HCT116 (cell line): Measurements from ENCODE around the gene NOX3. TPM values are rescaled to one million over a fixed set of nuclear protein-coding genes. Genes with fewer than 3 reads are reported as not detected.

ENCODE experiments used
- ATAC-seq: fragments of 200-7000 bp; cut with Tn5 transposase; 2 replicates; pipeline ENCODE4 v1.9.1; 2020; ENCODE audit warnings: mild to moderate bottlenecking, moderate library complexity
- BruUV-seq: library from RNA; stranded (reverse); fragments of 400-500 nt; replicated peaks from 2 replicates; lab custom pipeline; 2021; lab: Mats Ljungman, UMichigan
- CTCF ChIA-PET: fragments of 300-600 bp; sonication (Branson Sonifier 250); formaldehyde crosslinking; loops from one replicate; lab custom pipeline; 2021; ENCODE audit warnings: antibody characterized with exemption; lab: Charles Lee
- POLR2A ChIA-PET: fragments of 300-600, 350-600 bp; sonication (Branson Sonifier 250); formaldehyde crosslinking; loops from one replicate; lab custom pipeline; 2021; ENCODE audit warnings: antibody characterized with exemption; lab: Charles Lee
- RAD21 ChIA-PET, 2 experiments: fragments of 300-600 bp; sonication (Branson Sonifier 250); formaldehyde crosslinking; loops; one replicate each; lab custom pipeline; 2023; ENCODE audit warnings: low total read pairs in 2 of 2; ENCODE audit not compliant: uncharacterized antibody in 2 of 2, unreplicated experiment in 2 of 2, low non-redundant PET in 1 of 2; lab: Charles Lee
- DNase-seq: peaks from one replicate; pipeline ENCODE4 v3.0.0-alpha.2; 2010; ENCODE audit warnings: low read depth, low spot score
- H2AFZ ChIP-seq: fragments of 200-600 bp; shearing (Covaris generic), sonication (generic); 2 replicates; pipeline ENCODE4 v1.6.1; 2017; ENCODE audit warnings: low read depth, mixed run types, mixed read lengths, antibody characterized with exemption, low read length; ENCODE audit not compliant: poor library complexity, severe bottlenecking
- H3K27ac ChIP-seq: 2 replicates; pipeline ENCODE4 v1.5.1; 2012; ENCODE audit warnings: low read depth, low read length
- H3K27me3 ChIP-seq: fragments of 200-600 bp; sonication (generic); 2 replicates; pipeline ENCODE4 v1.6.1; 2016; ENCODE audit warnings: mixed run types, low read length, mixed read lengths; ENCODE audit not compliant: insufficient read depth
- H3K36me3 ChIP-seq, 2 experiments: fragments of 200-500 bp in 1 of 2; fragments of 200-600 bp in 1 of 2; sonication (Bioruptor generic) in 1 of 2; sonication (generic) in 1 of 2; 2 replicates each; pipeline versions ENCODE4 v1.5.1 to v1.6.1; 2014 to 2016; ENCODE audit warnings: low read length in 2 of 2, inconsistent platforms in 1 of 2, mixed read lengths in 1 of 2, mixed run types in 1 of 2; ENCODE audit not compliant: insufficient read depth in 2 of 2, control insufficient read depth in 1 of 2
- H3K4me1 ChIP-seq, 2 experiments: fragments of 200-600 bp in 1 of 2; sonication (generic) in 1 of 2; 2 replicates each; pipeline versions ENCODE4 v1.5.1 to v1.6.1; 2012 to 2017; ENCODE audit warnings: low read length in 2 of 2, inconsistent platforms in 1 of 2, mild to moderate bottlenecking in 1 of 2, mixed read lengths in 1 of 2, mixed run types in 1 of 2, moderate library complexity in 1 of 2; ENCODE audit not compliant: insufficient read depth in 2 of 2, control insufficient read depth in 1 of 2
- H3K4me2 ChIP-seq: fragments of 200-600 bp; sonication (generic); 2 replicates; pipeline ENCODE4 v1.6.1; 2017; ENCODE audit warnings: mixed run types, low read length, mixed read lengths
- H3K4me3 ChIP-seq, 2 experiments: fragments of 200-600 bp in 1 of 2; sonication (generic) in 1 of 2; replicated peaks in 1 of 2; 2 replicates each; pipeline ENCODE4 v1.5.1; 2011 to 2016; ENCODE audit warnings: low read length in 2 of 2, control low read depth in 1 of 2, low read depth in 1 of 2, mild to moderate bottlenecking in 1 of 2, mixed read lengths in 1 of 2, mixed run types in 1 of 2
- H3K79me2 ChIP-seq: fragments of 200-600 bp; sonication (generic); 2 replicates; pipeline ENCODE4 v1.6.1; 2017; ENCODE audit warnings: mild to moderate bottlenecking, mixed run types, low read length, moderate library complexity, mixed read lengths; ENCODE audit not compliant: insufficient read depth
- H3K9ac ChIP-seq: fragments of 200-600 bp; sonication (generic); 2 replicates; pipeline ENCODE4 v1.6.1; 2016; ENCODE audit warnings: low read length, mixed read lengths
- H3K9me2 ChIP-seq: fragments of 200-600 bp; sonication (generic), shearing (Covaris generic); 2 replicates; pipeline ENCODE4 v1.6.1; 2017; ENCODE audit warnings: mixed run types, mild to moderate bottlenecking, moderate library complexity; ENCODE audit not compliant: insufficient read depth
- H3K9me3 ChIP-seq, 2 experiments: fragments of 200-500 bp in 1 of 2; fragments of 200-600 bp in 1 of 2; sonication (Bioruptor generic) in 1 of 2; sonication (generic) in 1 of 2; 2 replicates each; pipeline ENCODE4 v1.6.1; 2014 to 2017; ENCODE audit warnings: low read length in 2 of 2, mixed read lengths in 2 of 2, inconsistent platforms in 1 of 2, low read depth in 1 of 2, mild to moderate bottlenecking in 1 of 2, mixed run types in 1 of 2, moderate library complexity in 1 of 2; ENCODE audit not compliant: control insufficient read depth in 1 of 2, insufficient read depth in 1 of 2
- H4K20me1 ChIP-seq: fragments of 200-600 bp; sonication (generic), shearing (Covaris generic); 2 replicates; pipeline ENCODE4 v1.6.1; 2017; ENCODE audit warnings: mixed run types, mild to moderate bottlenecking, moderate library complexity; ENCODE audit not compliant: insufficient read depth
- ATF3 ChIP-seq: IDR thresholded peaks from 2 replicates; pipeline ENCODE4 v1.6.1; 2012
- CBX3 ChIP-seq: IDR thresholded peaks from 2 replicates; pipeline ENCODE4 v1.6.1; 2012; ENCODE audit warnings: low read depth
- CTCF ChIP-seq, 3 experiments: fragments of 200-600 bp in 1 of 3; sonication (generic) in 1 of 3; IDR thresholded peaks in 2 of 3; conservative IDR thresholded peaks in 1 of 3; 2 replicates each; pipeline ENCODE4 v1.5.1; 2012 to 2017; ENCODE audit warnings: low read depth in 2 of 3, low read length in 2 of 3, antibody characterized with exemption in 1 of 3, borderline replicate concordance in 1 of 3, control low read depth in 1 of 3, mild to moderate bottlenecking in 1 of 3, mixed read lengths in 1 of 3, mixed run types in 1 of 3, moderate library complexity in 1 of 3; ENCODE audit not compliant: insufficient read depth in 1 of 3
- EGR1 ChIP-seq: IDR thresholded peaks from 2 replicates; pipeline ENCODE4 v1.6.1; 2012; ENCODE audit warnings: low read depth
- ELF1 ChIP-seq: IDR thresholded peaks from 2 replicates; pipeline ENCODE4 v1.6.1; 2012; ENCODE audit warnings: low read depth, borderline replicate concordance
- EZH2 ChIP-seq: fragments of 200-600 bp; sonication (generic); IDR thresholded peaks from 2 replicates; pipeline ENCODE4 v1.6.1; 2017; ENCODE audit warnings: antibody characterized with exemption, mixed run types
- EZH2phosphoT487 ChIP-seq: fragments of 200-600 bp; IDR thresholded peaks from 2 replicates; pipeline ENCODE4 v1.6.1; 2018; ENCODE audit warnings: antibody characterized with exemption, borderline replicate concordance
- FOSL1 ChIP-seq: IDR thresholded peaks from 2 replicates; pipeline ENCODE4 v1.6.1; 2012; ENCODE audit warnings: low read depth
- POLR2A ChIP-seq: IDR thresholded peaks from 2 replicates; pipeline ENCODE4 v1.7.0; 2011; ENCODE audit warnings: borderline replicate concordance; ENCODE audit not compliant: insufficient read depth, insufficient read length; ENCODE audit errors: extremely low read depth
- POLR2AphosphoS5 ChIP-seq: IDR thresholded peaks from 2 replicates; pipeline ENCODE4 v1.6.1; 2011; ENCODE audit warnings: mild to moderate bottlenecking, low read depth, low read length, moderate library complexity
- RAD21 ChIP-seq: IDR thresholded peaks from 2 replicates; pipeline ENCODE4 v1.6.1; 2012; ENCODE audit warnings: low read depth, mild to moderate bottlenecking
- REST ChIP-seq: IDR thresholded peaks from 2 replicates; pipeline ENCODE4 v1.6.1; 2012; ENCODE audit warnings: low read depth
- SIN3A ChIP-seq: IDR thresholded peaks from 2 replicates; pipeline ENCODE4 v1.6.1; 2012; ENCODE audit warnings: low read depth
- SP1 ChIP-seq: IDR thresholded peaks from 2 replicates; pipeline ENCODE4 v1.6.1; 2012; ENCODE audit warnings: low read depth
- SRF ChIP-seq: IDR thresholded peaks from 2 replicates; pipeline ENCODE4 v1.6.1; 2012; ENCODE audit warnings: low read depth
- TCF7L2 ChIP-seq: IDR thresholded peaks from 2 replicates; pipeline ENCODE4 v1.7.0; 2011; ENCODE audit warnings: borderline replicate concordance, inconsistent platforms; ENCODE audit not compliant: insufficient read depth, insufficient read length; ENCODE audit errors: extremely low read depth
- YY1 ChIP-seq: IDR thresholded peaks from 2 replicates; pipeline ENCODE4 v1.6.1; 2011; ENCODE audit warnings: low read length, low read depth, moderate library complexity, mild to moderate bottlenecking; ENCODE audit not compliant: insufficient replicate concordance; ENCODE audit errors: extremely low read depth
- ZBTB33 ChIP-seq: IDR thresholded peaks from 2 replicates; pipeline ENCODE4 v1.6.1; 2011; ENCODE audit warnings: mild to moderate bottlenecking, low read length, moderate library complexity; ENCODE audit not compliant: insufficient replicate concordance; ENCODE audit errors: extremely low read depth
- ZFX ChIP-seq: fragments of 450-650 bp; IDR thresholded peaks from 2 replicates; pipeline ENCODE4 v1.6.1; 2017
- ZNF274 ChIP-seq: fragments of 200-500 bp; sonication (Bioruptor generic); IDR thresholded peaks from 2 replicates; pipeline ENCODE4 v1.6.1; 2014; ENCODE audit warnings: mild to moderate bottlenecking, low read depth, low read length, inconsistent platforms
- intact Hi-C: fragments of 100-400 bp; cut with micrococcal nuclease; formaldehyde crosslinking; loops from 2 replicates; pipeline ENCODE4 v1.10.0; 2022
- total RNA-seq: library from RNA; stranded (reverse); gene quantifications from one replicate; pipeline ENCODE4 v1.2.1, GENCODE V29; 2021; ENCODE audit not compliant: unreplicated experiment

Gene NOX3
- total RNA-seq, 1 experiment from 2014 or later = not detected

- ChIA-PET CTCF (no interaction called here), RAD21 (no interaction called here), POLR2A (no interaction called here)
- H3K27ac ChIP-seq = no peak overlapping the region
- no peaks in the 10 kb centered on the region for H3K4me1 ChIP-seq
- no peaks in the 10 kb centered on the region for H3K27me3 ChIP-seq
- no peak for TF ChIP-seq FOSL1
- TF ChIP-seq EZH2phosphoT487 = no peak
- no peak for TF ChIP-seq SIN3A
- no peak for TF ChIP-seq TCF7L2
- no peak for TF ChIP-seq ATF3
- TF ChIP-seq EGR1 = no peak
- no peak for TF ChIP-seq RAD21
- no peak for TF ChIP-seq REST
- no peak for TF ChIP-seq POLR2A
- TF ChIP-seq ZBTB33 = no peak
- no peak for TF ChIP-seq ZNF274
- TF ChIP-seq YY1 = no peak
- TF ChIP-seq SRF = no peak
- no peak for TF ChIP-seq POLR2AphosphoS5
- TF ChIP-seq SP1 = no peak
- no peak for TF ChIP-seq CBX3
- no peak for TF ChIP-seq ZFX
- TF ChIP-seq CTCF (IDR thresholded peaks at IDR 0.05 in 2 of 3, conservative IDR thresholded peaks at IDR 0.05 in 1 of 3; ENCODE audit: borderline replicate concordance in 1 of 3, insufficient read depth in 1 of 3, low read depth in 2 of 3, low read length in 2 of 3) = no peak
- TF ChIP-seq ELF1 = no peak
- TF ChIP-seq EZH2 = no peak
- no peak overlapping the region for H3K4me3 ChIP-seq
- H2AFZ ChIP-seq = no peak overlapping the region
- H3K36me3 ChIP-seq = no peaks in the 10 kb centered on the region
- intact Hi-C loops = no loop called here
- no peaks in the 10 kb centered on the region for H3K9me3 ChIP-seq
- no peak overlapping the region for H3K9ac ChIP-seq
- H3K9me2 ChIP-seq = no peaks in the 10 kb centered on the region
- no peak overlapping the region for H3K4me2 ChIP-seq
- ATAC-seq (no peak), DNase-seq (no peak)
- no TSS peak for BruUV-seq
- no peaks in the 10 kb centered on the region for H3K79me2 ChIP-seq
- H4K20me1 ChIP-seq = no peaks in the 10 kb centered on the region
Observed at GRCh38 chr6:155504848-155505607, 49.4 kb upstream of the NOX3 start.
